IPS DF 6.9 (cell line): ENCODE results near the gene C17orf78.
"Not testable (repeated sequence)": the region's sequence is repeated elsewhere in the genome, so short reads cannot be mapped to it uniquely, and the experiment has no call there.

Experiments used
- DNase-seq: peaks from one replicate; pipeline ENCODE4 v3.0.0-alpha.2; 2013; ENCODE audit warnings: low read depth, low spot score
- H3K27ac ChIP-seq: one replicate; pipeline ENCODE4 v1.5.1; 2013; ENCODE audit warnings: low read length, control low read depth
- H3K27me3 ChIP-seq: 2 replicates; pipeline ENCODE4 v1.6.1; 2013; ENCODE audit warnings: mild to moderate bottlenecking, low read length; ENCODE audit not compliant: control insufficient read depth, insufficient read depth
- H3K36me3 ChIP-seq: 2 replicates; pipeline ENCODE4 v1.6.1; 2013; ENCODE audit warnings: low read length; ENCODE audit not compliant: control insufficient read depth, insufficient read depth
- H3K4me1 ChIP-seq: 2 replicates; pipeline ENCODE4 v1.6.1; 2013; ENCODE audit warnings: low read length; ENCODE audit not compliant: control insufficient read depth, insufficient read depth
- H3K4me3 ChIP-seq: 2 replicates; pipeline ENCODE4 v1.5.1; 2013; ENCODE audit warnings: mild to moderate bottlenecking, low read length
- H3K9me3 ChIP-seq: 2 replicates; pipeline ENCODE4 v1.6.1; 2013; ENCODE audit warnings: low read length, inconsistent platforms; ENCODE audit not compliant: control insufficient read depth, insufficient read depth
- WGBS: extraction: QIAGEN DNeasy Blood & Tissue Kit; methylation state at CpG from one replicate; pipeline ENCODE4 v1.1.7; 2013; ENCODE audit warnings: mixed read lengths, missing lambda C conversion rate; ENCODE audit not compliant: insufficient read length, insufficient coverage; 5-methylcytosine and 5-hydroxymethylcytosine counted together

C17orf78 gene

GRCh38 chr17:37432671-37433070 is 56.9 kb downstream of the C17orf78 start:
- Histone ChIP-seq H3K36me3 (no peaks in the 10 kb centered on the region), H3K4me3 (no peak overlapping the region), H3K9me3 (no peaks in the 10 kb centered on the region), H3K4me1 (no peaks in the 10 kb centered on the region), H3K27me3 (no peaks in the 10 kb centered on the region), H3K27ac (no peak overlapping the region)
- WGBS = no CpG with 5 or more reads among the region's 2 CpGs
- no peak for DNase-seq

- no peak overlapping the region for H3K27ac ChIP-seq
- peaks cover 2% of the 10 kb centered on the region; the same call in 1 of the 2 replicates for H3K36me3 ChIP-seq
- H3K9me3 ChIP-seq = no peaks in the 10 kb centered on the region
- no peak overlapping the region for H3K4me3 ChIP-seq
- H3K4me1 ChIP-seq = no peaks in the 10 kb centered on the region
- DNase-seq = no peak
- no CpG with 5 or more reads among the region's 4 CpGs for WGBS
- H3K27me3 ChIP-seq = no peaks in the 10 kb centered on the region
Measured at GRCh38 chr17:37438141-37438540, 62.4 kb downstream of the C17orf78 start.

- Histone ChIP-seq H3K4me3 (no peak overlapping the region), H3K27me3 (no peaks in the 10 kb centered on the region), H3K36me3 (peaks cover 2% of the 10 kb centered on the region; the same call in 1 of the 2 replicates), H3K27ac (no peak overlapping the region), H3K4me1 (no peaks in the 10 kb centered on the region), H3K9me3 (no peaks in the 10 kb centered on the region)
- no peak for DNase-seq
- no CpG with 5 or more reads among the region's 2 CpGs for WGBS
Measured at GRCh38 chr17:37440424-37440823, 64.6 kb downstream of the C17orf78 start.

- H3K36me3 ChIP-seq, H3K27me3 ChIP-seq, DNase-seq, H3K9me3 ChIP-seq, H3K4me3 ChIP-seq, H3K27ac ChIP-seq, H3K4me1 ChIP-seq: not testable (repeated sequence)
- no CpG with 5 or more reads among the region's 12 CpGs for WGBS
Measured at GRCh38 chr17:37441369-37442014, 65.7 kb downstream of the C17orf78 start.
